ENCODE data around the gene E2F4.

DNA sequence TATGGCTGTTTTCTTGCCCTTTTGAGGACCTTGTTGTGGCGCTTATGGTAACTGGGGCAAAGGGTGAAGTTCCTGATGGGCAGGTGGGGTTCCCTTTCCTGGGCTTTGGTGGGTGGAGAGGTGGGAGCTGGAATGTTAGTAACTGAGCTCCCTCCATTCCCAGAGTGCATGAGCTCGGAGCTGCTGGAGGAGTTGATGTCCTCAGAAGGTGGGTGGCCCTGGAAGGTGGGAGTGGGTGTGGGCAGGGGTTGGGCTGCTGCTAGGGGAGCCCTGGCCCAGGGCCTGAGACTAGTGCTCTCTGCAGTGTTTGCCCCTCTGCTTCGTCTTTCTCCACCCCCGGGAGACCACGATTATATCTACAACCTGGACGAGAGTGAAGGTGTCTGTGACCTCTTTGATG, 5.7 kb downstream of the E2F4 start:
- TF ChIP-seq, protein P1, sequence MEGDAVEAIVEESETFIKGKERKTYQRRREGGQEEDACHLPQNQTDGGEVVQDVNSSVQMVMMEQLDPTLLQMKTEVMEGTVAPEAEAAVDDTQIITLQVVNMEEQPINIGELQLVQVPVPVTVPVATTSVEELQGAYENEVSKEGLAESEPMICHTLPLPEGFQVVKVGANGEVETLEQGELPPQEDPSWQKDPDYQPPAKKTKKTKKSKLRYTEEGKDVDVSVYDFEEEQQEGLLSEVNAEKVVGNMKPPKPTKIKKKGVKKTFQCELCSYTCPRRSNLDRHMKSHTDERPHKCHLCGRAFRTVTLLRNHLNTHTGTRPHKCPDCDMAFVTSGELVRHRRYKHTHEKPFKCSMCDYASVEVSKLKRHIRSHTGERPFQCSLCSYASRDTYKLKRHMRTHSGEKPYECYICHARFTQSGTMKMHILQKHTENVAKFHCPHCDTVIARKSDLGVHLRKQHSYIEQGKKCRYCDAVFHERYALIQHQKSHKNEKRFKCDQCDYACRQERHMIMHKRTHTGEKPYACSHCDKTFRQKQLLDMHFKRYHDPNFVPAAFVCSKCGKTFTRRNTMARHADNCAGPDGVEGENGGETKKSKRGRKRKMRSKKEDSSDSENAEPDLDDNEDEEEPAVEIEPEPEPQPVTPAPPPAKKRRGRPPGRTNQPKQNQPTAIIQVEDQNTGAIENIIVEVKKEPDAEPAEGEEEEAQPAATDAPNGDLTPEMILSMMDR (conservative IDR thresholded peaks at IDR 0.05), result no peak
- no peak for TF ChIP-seq ZFX (IDR thresholded peaks at IDR 0.05)
